Measurements from ENCODE around the gene CCDC174. TPM values are rescaled to one million over a fixed set of nuclear protein-coding genes. Genes with fewer than 3 reads are reported as not detected.

CCDC174 gene
- total RNA-seq, 1 donor from 2014 or later, result 32.4 TPM

DNA sequence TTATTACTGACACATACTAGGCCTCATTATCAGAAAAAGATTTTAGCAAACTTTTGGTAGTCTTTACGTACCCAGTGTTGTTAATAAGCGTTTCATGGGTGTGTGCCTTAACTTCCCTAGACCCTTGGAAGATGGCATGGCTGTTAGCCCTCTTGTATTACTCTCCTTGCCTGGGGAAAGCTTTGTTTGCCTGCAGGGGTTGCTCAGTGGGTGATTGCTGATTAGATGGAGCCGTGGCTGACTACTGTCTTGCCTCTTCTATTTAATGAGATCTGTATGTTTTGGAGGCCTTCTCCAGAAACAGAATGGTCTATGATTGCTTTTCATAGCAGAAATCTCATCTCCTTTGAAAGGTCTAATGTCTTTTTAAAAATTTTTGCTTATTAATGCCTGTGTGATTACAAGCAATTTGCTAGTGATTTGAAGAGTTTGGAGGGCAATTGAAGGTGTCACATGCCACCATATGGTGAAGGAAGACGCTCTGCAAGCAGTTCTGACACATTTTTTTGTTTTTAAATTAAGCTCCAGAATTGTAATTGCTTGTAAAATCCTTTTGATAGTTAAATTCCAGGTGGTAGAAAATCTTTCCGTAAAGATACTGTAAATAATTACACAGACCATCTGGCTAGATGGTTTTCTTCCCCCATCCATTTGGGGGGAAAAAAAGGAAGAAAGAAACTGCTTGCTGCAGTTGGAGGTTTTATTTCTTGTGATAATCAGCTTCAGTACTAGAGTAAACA, 12.0 kb downstream of the CCDC174 start:
- H3K4me1 Mint-ChIP-seq, result no peaks in the 10 kb centered on the region
- ATAC-seq (ENCODE audit: low read depth), result no peak
- H3K4me3 Mint-ChIP-seq, result no peak overlapping the region
- no peak overlapping the region for H3K27ac Mint-ChIP-seq
- DNase-seq, result no peak
- CTCF ChIA-PET, result no interaction called here
- H3K36me3 Mint-ChIP-seq (ENCODE audit: low read depth), result peaks cover 94% of the 10 kb centered on the region
- POLR2A ChIA-PET, result no interaction called here
- no peaks in the 10 kb centered on the region for H3K27me3 Mint-ChIP-seq
- intact Hi-C loops (cut with micrococcal nuclease), result no loop called here
- TF ChIP-seq, protein P1, sequence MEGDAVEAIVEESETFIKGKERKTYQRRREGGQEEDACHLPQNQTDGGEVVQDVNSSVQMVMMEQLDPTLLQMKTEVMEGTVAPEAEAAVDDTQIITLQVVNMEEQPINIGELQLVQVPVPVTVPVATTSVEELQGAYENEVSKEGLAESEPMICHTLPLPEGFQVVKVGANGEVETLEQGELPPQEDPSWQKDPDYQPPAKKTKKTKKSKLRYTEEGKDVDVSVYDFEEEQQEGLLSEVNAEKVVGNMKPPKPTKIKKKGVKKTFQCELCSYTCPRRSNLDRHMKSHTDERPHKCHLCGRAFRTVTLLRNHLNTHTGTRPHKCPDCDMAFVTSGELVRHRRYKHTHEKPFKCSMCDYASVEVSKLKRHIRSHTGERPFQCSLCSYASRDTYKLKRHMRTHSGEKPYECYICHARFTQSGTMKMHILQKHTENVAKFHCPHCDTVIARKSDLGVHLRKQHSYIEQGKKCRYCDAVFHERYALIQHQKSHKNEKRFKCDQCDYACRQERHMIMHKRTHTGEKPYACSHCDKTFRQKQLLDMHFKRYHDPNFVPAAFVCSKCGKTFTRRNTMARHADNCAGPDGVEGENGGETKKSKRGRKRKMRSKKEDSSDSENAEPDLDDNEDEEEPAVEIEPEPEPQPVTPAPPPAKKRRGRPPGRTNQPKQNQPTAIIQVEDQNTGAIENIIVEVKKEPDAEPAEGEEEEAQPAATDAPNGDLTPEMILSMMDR (IDR thresholded peaks at IDR 0.05), result no peak
- H3K9me3 Mint-ChIP-seq, result no peaks in the 10 kb centered on the region

DNA sequence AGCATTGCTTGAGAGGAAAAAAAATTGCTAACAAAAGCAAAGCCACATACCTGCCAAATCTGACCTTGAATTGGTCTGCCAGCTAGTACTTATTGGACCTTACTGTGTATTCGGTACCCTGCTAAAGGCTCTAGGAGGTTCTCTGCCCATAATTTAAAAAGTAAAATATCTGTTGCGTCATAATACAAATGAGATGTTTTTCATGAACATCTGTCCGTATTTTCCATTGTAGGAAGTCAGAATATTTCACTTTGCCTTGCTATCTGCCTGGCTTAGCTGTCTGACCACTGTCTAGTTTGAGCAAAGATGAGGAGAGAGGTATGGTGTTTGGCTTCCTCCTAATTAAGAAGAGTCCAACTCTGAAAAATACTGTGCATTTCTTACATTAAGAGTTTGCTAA, 12.6 kb downstream of the CCDC174 start:
- DNase-seq (no peak), ATAC-seq (ENCODE audit: low read depth) (no peak)
- intact Hi-C loops (cut with micrococcal nuclease), result no loop called here
- TF ChIP-seq, protein P1 (IDR thresholded peaks at IDR 0.05), result no peak
- Mint-ChIP-seq H3K4me1 (no peaks in the 10 kb centered on the region), H3K27me3 (no peaks in the 10 kb centered on the region), H3K9me3 (no peaks in the 10 kb centered on the region), H3K36me3 (ENCODE audit: low read depth) (peaks cover 94% of the 10 kb centered on the region), H3K4me3 (no peak overlapping the region), H3K27ac (no peak overlapping the region)
- CTCF ChIA-PET, result no interaction called here
- POLR2A ChIA-PET, result no interaction called here

DNA sequence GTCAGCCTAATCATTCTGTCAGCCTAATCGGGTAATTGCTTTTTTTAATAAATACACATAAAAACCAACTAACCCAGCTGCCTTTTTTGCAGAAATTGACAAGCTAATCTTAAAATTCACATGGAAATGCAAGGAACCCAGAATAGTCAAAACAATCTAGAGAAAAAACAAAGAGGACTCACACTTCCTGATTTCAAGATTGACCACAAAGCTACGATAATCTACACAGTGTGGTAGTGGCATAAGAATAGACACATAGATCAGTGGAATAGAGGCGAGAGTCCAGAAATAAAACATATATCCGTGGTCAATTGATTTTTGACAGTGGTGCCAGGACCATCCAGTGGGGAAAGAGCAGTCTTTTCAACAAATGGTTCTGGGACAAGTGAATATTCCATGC, 21.0 kb downstream of the CCDC174 start:
- no peak overlapping the region for H3K4me3 Mint-ChIP-seq
- H3K27me3 Mint-ChIP-seq, result no peaks in the 10 kb centered on the region
- no peak for DNase-seq
- H3K36me3 Mint-ChIP-seq (ENCODE audit: low read depth), result peaks cover 63% of the 10 kb centered on the region
- no peaks in the 10 kb centered on the region for H3K4me1 Mint-ChIP-seq
- POLR2A ChIA-PET, result no interaction called here
- CTCF ChIA-PET, result interaction anchor here (2.2 kb wide), 1 partner anchor 248 kb away, joined by 16 read pairs; no protein-coding TSS in a partner anchor
- ATAC-seq (ENCODE audit: low read depth), result no peak
- TF ChIP-seq, protein P1 (IDR thresholded peaks at IDR 0.05), result no peak
- H3K9me3 Mint-ChIP-seq, result no peaks in the 10 kb centered on the region
- intact Hi-C loops (cut with micrococcal nuclease), result loop anchor here (2.0 kb wide), 1 partner anchor 108 kb away; no protein-coding TSS in a partner anchor
- H3K27ac Mint-ChIP-seq, result no peak overlapping the region

GRCh38 chr3:14674841-14675240, 23.3 kb downstream of the CCDC174 start, which contains the start of gene C3orf20:
TSS of gene C3orf20 (plus strand) at chr3:14675141. CDS start at chr3:14682714, 7,573 bp downstream.
- H3K4me1 Mint-ChIP-seq, result no peaks in the 10 kb centered on the region
- no peaks in the 10 kb centered on the region for H3K9me3 Mint-ChIP-seq
- H3K27me3 Mint-ChIP-seq, result no peaks in the 10 kb centered on the region
- TF ChIP-seq, protein P1 (IDR thresholded peaks at IDR 0.05), result no peak
- intact Hi-C loops (cut with micrococcal nuclease), result no loop called here
- H3K27ac Mint-ChIP-seq, result no peak within 1 kb of the TSS
- ChIA-PET CTCF (no interaction called here), POLR2A (no interaction called here)
- no peak within 1 kb of the TSS for H3K4me3 Mint-ChIP-seq
- DNase-seq, result no peak
- no peak for ATAC-seq (ENCODE audit: low read depth)
- peaks cover 44% of the 10 kb centered on the region for H3K36me3 Mint-ChIP-seq (ENCODE audit: low read depth)

GRCh38 chr3:14676881-14677280, 25.3 kb downstream of the CCDC174 start:
- no peak for ATAC-seq (ENCODE audit: low read depth)
- no peak for DNase-seq
- no peaks in the 10 kb centered on the region for H3K27me3 Mint-ChIP-seq
- peaks cover 23% of the 10 kb centered on the region for H3K36me3 Mint-ChIP-seq (ENCODE audit: low read depth)
- ChIA-PET POLR2A (interaction anchor here (0.7 kb wide), 1 partner anchor 1486 kb away, joined by 5 read pairs; no protein-coding TSS in a partner anchor), CTCF (no interaction called here)
- H3K27ac Mint-ChIP-seq, result no peak overlapping the region
- H3K4me3 Mint-ChIP-seq, result no peak overlapping the region
- intact Hi-C loops (cut with micrococcal nuclease), result no loop called here
- peaks cover 4% of the 10 kb centered on the region for H3K9me3 Mint-ChIP-seq
- no peaks in the 10 kb centered on the region for H3K4me1 Mint-ChIP-seq
- TF ChIP-seq, protein P1 (IDR thresholded peaks at IDR 0.05), result no peak

All from activated B cell treated with CpG ODN at 0.5 μM for 24 hours (primary cell).